Measurements from ENCODE around the gene DACT3.

Gene DACT3

DNA sequence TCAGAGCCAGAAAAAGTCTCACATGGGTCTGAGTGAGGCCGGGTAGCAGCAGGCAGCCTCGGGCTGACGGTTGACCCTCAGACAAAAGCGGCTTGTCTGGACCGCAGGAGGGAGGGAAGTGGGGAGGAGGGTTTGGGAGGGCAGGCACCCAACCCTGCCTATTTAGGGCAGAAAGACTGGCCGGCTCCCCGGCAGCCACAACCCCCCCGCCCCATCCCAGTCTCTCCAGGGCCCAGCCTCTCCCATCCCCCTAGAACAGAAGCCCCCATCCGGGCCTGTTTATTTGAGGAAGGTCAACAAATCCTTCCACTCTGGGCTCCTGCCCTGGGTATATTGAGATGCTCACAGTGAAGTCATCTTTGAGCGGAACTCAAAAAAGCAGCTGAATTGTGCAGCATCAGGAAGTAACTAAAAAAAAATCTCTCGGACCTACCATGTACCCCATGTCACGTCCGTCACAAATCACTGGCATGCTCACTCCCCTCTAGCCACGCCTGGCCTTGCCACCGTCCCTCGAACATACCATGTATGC lies 6.3 kb downstream of the DACT3 start:
- Mint-ChIP-seq H3K4me3 (no peak overlapping the region), H3K27ac (no peak overlapping the region), H3K9me3 (no peaks in the 10 kb centered on the region), H3K27me3 (peaks cover 62% of the 10 kb centered on the region), H3K36me3 (ENCODE audit: low read depth) (no peaks in the 10 kb centered on the region), H3K4me1 (ENCODE audit: low read depth) (peaks cover 9% of the 10 kb centered on the region)
- no peak for DNase-seq

DNA sequence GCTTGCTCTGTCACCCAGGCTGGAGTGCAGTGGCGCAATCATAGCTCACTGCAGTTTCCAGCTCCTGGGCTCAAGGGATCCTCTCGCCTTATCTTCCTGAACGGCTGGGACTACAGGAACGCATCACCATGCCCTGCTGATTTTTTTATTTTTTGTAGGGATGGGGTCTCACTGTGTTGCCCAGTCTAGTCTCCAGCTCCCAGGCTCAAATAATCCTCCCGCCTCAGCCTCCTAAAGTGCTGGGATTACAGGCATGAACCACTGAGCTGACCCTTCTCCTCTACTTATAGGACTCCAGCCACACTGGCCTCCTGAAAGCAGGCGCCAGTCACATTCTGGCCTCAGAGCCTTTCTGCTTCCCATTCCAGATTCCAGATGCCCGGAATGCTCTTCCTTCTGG lies 10.5 kb downstream of the DACT3 start:
- Mint-ChIP-seq H3K4me3 (no peak overlapping the region), H3K27me3 (peaks cover 65% of the 10 kb centered on the region), H3K27ac (no peak overlapping the region)

DNA sequence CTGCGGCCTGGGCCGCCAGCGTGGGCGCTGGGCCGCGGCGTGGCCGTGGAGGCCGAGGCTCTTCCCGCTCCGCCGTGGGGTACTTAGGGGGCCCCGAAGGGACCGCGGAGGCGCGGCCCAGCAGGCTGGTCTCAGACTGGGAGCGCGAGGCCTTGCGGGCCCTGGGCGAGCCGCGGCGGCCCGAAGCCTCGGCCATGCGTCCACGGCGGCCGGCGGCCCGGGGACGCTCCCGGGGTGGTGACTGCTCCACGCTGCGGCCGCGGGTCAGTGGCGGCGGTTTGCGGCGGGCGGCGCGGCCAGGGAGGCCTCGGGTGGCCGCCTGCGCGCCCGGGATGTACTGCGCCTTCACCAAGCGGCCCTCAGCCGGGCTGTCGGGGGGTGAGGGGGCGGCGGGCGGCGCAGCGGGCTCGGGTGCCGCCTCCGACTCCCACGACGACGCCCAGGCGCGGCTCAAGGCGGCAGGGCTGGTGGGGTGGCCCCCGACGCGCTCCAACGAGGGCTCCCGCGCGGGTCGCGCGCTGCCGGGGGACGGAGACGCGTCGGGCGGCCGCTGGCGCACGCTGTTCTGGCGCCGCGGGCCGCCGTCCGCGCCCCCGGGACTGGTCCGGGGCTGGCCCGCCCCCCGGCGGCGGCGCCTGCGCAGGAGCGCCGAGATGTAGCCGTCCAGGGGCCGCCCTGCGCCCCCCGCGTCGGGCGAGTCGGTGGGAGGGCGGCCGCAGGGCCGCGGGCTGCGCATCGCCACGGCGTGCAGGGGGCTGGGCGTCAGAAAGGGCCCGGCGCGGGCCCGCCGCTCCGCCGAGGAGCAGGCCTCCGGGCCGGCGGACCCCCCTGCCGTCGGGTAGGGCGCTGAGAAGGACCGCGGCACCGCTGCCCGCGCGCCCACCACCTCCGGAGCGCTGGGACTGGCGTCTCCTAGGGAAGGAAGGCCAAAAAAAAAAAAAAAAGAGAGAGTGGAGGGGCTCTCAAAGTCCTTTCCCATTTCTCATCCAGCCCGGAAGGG lies 11.7 kb downstream of the DACT3 start:
- H3K27ac Mint-ChIP-seq, result no peak overlapping the region
- H3K36me3 Mint-ChIP-seq (ENCODE audit: low read depth), result no peaks in the 10 kb centered on the region
- H3K4me1 Mint-ChIP-seq (ENCODE audit: low read depth), result peaks cover 8% of the 10 kb centered on the region
- no peak overlapping the region for H3K4me3 Mint-ChIP-seq
- H3K27me3 Mint-ChIP-seq, result peaks cover 57% of the 10 kb centered on the region
- no peaks in the 10 kb centered on the region for H3K9me3 Mint-ChIP-seq
- DNase-seq, result no peak

More for the DNA sequence above, 10.5 kb downstream of the DACT3 start:
- no peak for DNase-seq
- Mint-ChIP-seq H3K36me3 (ENCODE audit: low read depth) (no peaks in the 10 kb centered on the region), H3K9me3 (no peaks in the 10 kb centered on the region), H3K4me1 (ENCODE audit: low read depth) (peaks cover 8% of the 10 kb centered on the region)

DNA sequence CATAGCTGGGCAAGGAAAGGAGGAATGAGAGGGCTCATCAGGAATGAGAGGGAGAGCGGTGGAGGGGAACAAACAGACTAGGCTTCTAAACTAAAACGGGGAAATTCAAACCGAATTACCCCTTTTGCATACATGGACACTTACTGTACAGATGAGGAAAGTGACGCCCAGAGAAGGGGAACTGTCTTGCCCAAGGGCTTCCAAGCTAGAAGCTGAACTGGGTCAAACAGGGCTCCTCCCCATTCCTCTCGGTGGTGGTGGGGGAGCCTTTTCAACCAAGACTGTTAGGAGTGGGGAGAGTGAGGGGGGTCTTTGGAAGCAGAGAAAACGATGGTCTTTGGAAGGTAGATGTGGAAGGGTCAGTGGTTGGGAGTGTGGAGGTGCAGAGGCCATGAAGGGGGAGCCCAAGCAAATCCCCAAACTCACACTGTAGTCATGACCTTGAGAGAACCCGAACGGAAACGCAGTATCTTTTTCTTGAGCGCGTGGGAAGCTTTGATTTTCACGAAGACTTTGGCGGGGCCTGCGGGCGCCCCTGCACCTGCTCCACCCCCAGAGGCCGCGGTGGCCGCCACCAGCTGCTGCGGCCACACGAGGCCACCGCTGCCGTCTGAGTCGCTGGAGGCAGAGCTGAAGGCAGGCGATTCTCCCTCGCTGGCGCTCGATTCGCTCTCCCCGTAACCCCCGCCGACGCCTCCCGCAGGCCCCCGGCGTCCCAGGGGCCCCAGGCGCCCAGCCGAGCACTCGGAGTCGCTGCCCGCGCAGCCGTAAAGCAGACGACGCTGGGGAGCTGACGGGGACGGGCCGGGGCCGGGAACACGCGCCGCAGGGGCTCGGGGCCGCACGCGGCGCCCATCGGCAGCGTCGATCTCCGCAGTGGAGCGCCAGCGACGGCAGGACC lies 12.7 kb downstream of the DACT3 start:
- Mint-ChIP-seq H3K27me3 (peaks cover 50% of the 10 kb centered on the region), H3K4me3 (peak overlapping the region; percentile 1), H3K4me1 (ENCODE audit: low read depth) (peaks cover 8% of the 10 kb centered on the region), H3K9me3 (no peaks in the 10 kb centered on the region), H3K27ac (peak overlapping the region; percentile 38), H3K36me3 (ENCODE audit: low read depth) (no peaks in the 10 kb centered on the region)
- no peak for DNase-seq

DNA sequence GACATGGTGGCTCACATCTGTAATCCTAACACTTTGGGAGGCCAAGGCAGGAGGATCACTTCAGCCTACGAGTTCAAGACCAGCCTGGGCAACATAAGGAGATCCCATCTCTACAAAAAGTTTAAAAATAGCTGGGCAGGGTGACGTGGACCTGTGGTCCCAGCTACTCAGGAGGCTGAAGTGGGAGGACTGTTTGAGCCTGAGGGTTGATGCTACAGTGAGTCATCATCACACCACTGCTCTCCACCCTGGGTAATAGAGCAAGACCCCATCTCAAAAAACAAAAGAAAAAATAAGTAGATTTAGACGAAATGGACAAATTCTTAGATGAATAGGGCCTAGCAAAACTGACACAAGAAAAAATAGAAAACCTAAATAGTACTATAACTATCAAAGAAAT lies 14.6 kb downstream of the DACT3 start:
- no peak overlapping the region for H3K27ac Mint-ChIP-seq
- no peaks in the 10 kb centered on the region for H3K9me3 Mint-ChIP-seq
- peaks cover 36% of the 10 kb centered on the region for H3K27me3 Mint-ChIP-seq
- H3K36me3 Mint-ChIP-seq (ENCODE audit: low read depth), result no peaks in the 10 kb centered on the region
- no peak overlapping the region for H3K4me3 Mint-ChIP-seq
- peaks cover 8% of the 10 kb centered on the region for H3K4me1 Mint-ChIP-seq (ENCODE audit: low read depth)
- no peak for DNase-seq

DNA sequence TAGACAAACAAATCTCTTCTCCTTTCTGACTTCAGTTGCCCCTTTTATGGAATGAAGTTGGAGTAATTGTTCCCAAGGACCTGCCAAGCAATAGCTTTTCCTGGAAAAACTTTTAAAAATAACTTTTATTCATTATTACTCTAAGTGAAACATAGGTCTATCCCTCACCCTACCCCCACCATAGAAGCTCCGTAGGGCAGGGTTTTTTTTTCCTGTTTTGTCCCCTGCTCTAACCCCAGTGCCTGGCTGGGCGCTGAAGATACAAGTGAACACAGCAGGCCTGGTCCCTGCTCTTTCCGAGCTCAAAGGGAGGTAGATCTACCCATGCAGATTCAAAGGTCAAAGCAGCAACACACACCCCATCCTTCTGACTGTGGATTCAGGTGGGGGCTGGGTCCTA lies 16.3 kb downstream of the DACT3 start:
- Mint-ChIP-seq H3K27ac (no peak overlapping the region), H3K4me1 (ENCODE audit: low read depth) (peaks cover 8% of the 10 kb centered on the region), H3K36me3 (ENCODE audit: low read depth) (no peaks in the 10 kb centered on the region), H3K4me3 (no peak overlapping the region), H3K9me3 (no peaks in the 10 kb centered on the region), H3K27me3 (peaks cover 31% of the 10 kb centered on the region)
- no peak for DNase-seq

DNA sequence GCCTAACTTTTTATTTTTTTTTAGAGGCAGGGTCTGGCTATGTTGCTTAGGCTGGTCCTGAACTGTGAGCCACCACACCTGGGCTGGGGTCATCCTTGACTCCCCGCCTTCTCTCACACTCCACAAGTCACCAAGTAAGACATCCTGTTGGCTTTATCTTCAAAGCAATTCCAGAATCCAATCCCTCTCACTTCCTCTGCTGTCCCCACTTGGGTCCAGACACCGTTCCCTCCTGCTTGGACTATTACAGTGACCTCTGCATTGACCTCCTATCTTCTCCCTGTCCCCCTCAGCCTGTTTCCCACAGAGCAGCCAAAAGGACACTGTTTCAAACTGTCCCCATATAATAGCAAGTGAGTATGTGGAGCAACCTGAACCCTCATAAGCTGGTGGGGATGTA lies 20.3 kb downstream of the DACT3 start:
- Mint-ChIP-seq H3K27ac (no peak overlapping the region), H3K4me3 (no peak overlapping the region)

DNA sequence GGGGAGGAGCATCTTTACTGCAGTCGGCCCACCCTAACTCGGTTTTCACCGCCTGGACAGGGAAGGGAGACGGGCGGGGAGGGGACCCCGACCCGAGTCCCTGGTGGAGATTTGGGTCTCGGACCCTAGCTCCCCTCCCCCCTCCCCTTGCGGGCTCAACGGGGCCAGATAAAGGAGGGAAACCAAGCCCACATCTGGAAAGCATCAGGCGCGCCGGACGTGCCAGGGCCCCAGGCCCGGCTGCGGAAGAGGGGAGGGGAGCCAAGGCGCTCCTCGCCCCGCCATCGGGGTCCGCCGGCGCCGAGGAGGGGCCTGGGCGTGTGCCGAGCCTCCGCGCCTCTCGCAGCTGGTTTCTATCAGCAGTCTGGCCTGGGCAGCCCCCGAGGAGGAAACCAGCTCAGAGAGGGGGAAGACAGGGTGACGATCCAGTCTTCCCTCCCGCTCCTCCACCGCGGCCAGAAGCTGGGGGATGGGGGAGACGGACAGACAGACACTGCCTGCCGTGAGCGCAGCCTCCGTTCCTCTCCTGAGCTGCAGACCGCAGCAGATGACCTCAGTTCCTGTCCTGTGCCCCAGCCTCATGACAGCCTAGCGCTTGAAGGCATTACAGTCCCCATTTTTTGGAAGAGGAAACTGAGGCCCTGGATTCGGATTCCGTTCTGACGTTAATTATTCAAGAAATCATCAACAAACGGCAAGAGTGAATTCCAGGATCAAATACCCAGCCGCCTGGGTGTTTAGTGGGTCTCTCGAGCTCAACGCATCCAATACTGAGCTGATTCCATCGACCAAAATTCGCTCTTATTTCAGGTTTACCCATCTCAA lies 21.4 kb downstream of the DACT3 start:
- Mint-ChIP-seq H3K4me1 (ENCODE audit: low read depth) (peaks cover 11% of the 10 kb centered on the region), H3K4me3 (no peak overlapping the region), H3K27me3 (peaks cover 11% of the 10 kb centered on the region), H3K27ac (no peak overlapping the region), H3K36me3 (ENCODE audit: low read depth) (no peaks in the 10 kb centered on the region), H3K9me3 (no peaks in the 10 kb centered on the region)
- peak; percentile 49 for DNase-seq

More for the DNA sequence above, 20.3 kb downstream of the DACT3 start:
- no peaks in the 10 kb centered on the region for H3K36me3 Mint-ChIP-seq (ENCODE audit: low read depth)
- H3K4me1 Mint-ChIP-seq (ENCODE audit: low read depth), result peaks cover 6% of the 10 kb centered on the region
- DNase-seq, result no peak
- H3K9me3 Mint-ChIP-seq, result no peaks in the 10 kb centered on the region
- peaks cover 13% of the 10 kb centered on the region for H3K27me3 Mint-ChIP-seq

DNA sequence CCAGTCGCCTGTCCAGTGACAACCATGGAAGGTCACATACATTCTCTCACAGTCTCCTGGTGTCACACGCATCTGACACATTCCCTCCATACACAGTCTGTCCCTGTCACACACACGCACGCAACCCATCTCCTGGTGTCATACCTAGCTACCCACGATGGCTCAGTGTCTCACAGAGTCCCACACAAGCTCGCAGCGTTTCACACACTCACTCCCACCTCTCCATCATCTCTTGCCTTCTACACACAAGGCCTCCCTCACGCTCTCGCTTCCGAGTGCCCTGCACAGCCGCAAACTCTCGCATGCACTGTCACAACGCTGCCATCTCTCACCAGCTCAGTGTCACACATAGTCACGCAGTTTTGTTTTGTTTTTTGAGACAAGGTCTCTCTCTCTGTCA lies 23.8 kb downstream of the DACT3 start:
- no peak overlapping the region for H3K27ac Mint-ChIP-seq
- no peaks in the 10 kb centered on the region for H3K36me3 Mint-ChIP-seq (ENCODE audit: low read depth)
- H3K4me3 Mint-ChIP-seq, result no peak overlapping the region
- no peaks in the 10 kb centered on the region for H3K9me3 Mint-ChIP-seq
- H3K4me1 Mint-ChIP-seq (ENCODE audit: low read depth), result peaks cover 24% of the 10 kb centered on the region
- no peak for DNase-seq
- peaks cover 11% of the 10 kb centered on the region for H3K27me3 Mint-ChIP-seq

DNA sequence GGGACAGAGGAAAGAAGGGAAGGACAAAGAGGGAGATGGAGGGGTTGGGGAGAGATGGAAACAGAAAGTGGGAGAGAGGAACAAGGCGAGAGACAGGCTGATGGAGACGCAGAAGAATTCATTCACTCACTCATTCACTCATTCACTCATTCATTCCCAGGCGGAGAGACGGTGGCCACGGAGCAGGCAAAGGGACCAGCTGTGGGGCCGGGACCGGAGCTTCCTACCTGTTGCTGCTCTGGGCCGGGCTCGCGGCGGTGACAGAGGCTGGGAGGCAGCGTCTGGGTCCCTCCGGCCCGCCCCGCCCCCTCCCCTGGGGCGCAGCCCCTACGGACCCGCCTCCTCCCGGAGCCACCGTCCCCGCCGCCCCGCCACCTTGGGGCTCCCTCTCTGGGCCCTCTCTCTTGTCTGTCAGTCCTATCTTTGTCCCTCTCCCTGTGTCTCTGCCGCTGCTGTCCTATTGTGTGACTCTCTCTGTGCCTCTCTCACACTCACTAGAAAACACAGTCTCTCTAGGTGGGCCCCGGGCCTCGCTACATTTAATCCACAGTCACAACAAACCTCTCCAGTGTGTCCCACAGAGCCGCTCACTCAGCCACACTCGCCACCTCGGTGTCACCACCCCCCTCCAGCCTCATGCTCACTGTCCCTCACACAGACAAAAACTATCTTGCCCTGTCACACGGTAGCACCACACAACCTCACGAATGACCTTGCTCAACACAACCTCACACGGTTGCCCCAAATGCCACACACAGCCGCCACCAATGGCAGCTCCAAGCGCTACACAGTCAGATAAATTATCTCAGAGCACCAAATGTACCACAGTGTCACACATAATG lies 24.8 kb downstream of the DACT3 start, which contains the start of gene GNG8:
Gene GNG8, minus strand, starts transcription at position 283 of the 842 bp plus-strand sequence. CDS start 1,520 bp downstream, outside the sequence.
- Mint-ChIP-seq H3K4me1 (ENCODE audit: low read depth) (peaks cover 24% of the 10 kb centered on the region), H3K4me3 (peak within 1 kb of the TSS; percentile 44), H3K27ac (no peak within 1 kb of the TSS), H3K9me3 (no peaks in the 10 kb centered on the region), H3K36me3 (ENCODE audit: low read depth) (no peaks in the 10 kb centered on the region), H3K27me3 (peaks cover 8% of the 10 kb centered on the region)
- DNase-seq, result peak; percentile 47

DNA sequence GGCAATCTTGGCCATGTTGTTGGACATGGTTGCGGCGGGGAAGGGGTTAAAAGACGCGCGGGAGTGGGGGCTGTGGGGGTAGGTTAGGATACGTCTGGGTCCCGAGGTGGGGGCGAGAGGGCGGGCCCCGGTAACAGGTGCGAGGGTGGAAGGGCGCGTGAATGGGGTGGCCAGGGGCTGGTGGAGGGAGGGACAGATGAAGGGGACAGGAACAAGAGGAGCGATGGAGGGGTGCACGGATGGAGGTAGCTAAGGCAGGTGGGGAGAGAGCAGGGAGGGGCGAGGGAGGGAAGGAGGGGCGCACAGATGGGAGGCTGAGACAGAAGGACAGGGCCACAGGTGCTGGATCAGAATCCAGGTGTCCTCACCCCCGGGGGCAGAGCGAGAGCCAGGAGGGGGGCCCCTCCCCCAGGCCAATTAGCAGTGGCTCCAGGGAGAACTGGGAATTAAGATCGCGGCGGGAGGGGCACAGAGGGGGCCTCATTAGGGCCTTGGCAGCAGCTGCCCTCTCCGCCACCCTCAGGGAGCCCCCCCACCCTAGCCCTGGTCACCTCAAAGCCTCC lies 26.2 kb downstream of the DACT3 start:
- H3K27me3 Mint-ChIP-seq, result no peaks in the 10 kb centered on the region
- H3K4me1 Mint-ChIP-seq (ENCODE audit: low read depth), result peaks cover 22% of the 10 kb centered on the region
- H3K4me3 Mint-ChIP-seq, result peak overlapping the region; percentile 60
- no peak for DNase-seq
- no peak overlapping the region for H3K27ac Mint-ChIP-seq
- H3K36me3 Mint-ChIP-seq (ENCODE audit: low read depth), result no peaks in the 10 kb centered on the region
- H3K9me3 Mint-ChIP-seq, result no peaks in the 10 kb centered on the region

DNA sequence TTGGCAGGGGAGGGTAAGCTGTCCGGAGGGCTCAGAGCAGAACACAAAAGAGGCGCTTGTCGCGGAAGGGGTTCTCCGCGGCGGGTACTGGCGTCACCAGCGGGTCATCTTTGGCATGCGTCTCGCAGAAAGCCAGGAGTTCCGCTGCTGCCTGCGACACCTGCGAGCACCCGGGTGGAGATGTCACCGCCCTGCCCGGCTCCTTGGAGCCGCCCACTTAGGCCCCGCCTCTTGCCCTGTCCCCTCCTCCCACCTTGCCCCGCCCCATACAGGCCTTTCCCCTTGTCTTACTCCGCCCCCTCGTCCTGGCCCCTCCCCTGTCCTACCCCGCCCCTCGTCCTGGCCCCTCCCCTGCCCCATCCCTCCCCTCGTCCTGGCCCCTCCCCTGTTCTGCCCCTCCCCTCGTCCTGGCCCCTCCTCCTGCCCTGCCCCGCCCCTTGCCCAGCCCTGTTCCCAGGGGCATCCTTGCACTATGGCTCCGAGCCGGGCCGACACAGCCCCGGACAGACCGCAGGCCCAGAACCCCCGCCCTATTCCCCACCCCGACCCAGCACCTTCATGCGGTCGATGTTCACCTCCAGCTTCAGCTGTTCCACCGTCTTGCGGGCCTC lies 26.8 kb downstream of the DACT3 start:
- peaks cover 20% of the 10 kb centered on the region for H3K4me1 Mint-ChIP-seq (ENCODE audit: low read depth)
- DNase-seq, result peak; percentile 97
- H3K36me3 Mint-ChIP-seq (ENCODE audit: low read depth), result no peaks in the 10 kb centered on the region
- peak overlapping the region; percentile 72 for H3K27ac Mint-ChIP-seq
- peak overlapping the region; percentile 75 for H3K4me3 Mint-ChIP-seq
- H3K27me3 Mint-ChIP-seq, result no peaks in the 10 kb centered on the region
- H3K9me3 Mint-ChIP-seq, result no peaks in the 10 kb centered on the region
